T-cell (primary cell): ENCODE measurements around the gene ST6GAL1. TPM values are rescaled to one million over a fixed set of nuclear protein-coding genes. Genes with fewer than 3 reads are reported as not detected.

Experiments used
- ATAC-seq, 4 experiments: fragments of 200-7000 bp in 3 of 4; fragments of 150-1000 bp in 1 of 4; cut with Tn5 transposase; replicated peaks in 1 of 4; 1 replicate in 3 of 4; 2 replicates in 1 of 4; pipeline ENCODE4 v1.10.0; 2021; ENCODE audit warnings: moderate library complexity in 3 of 4, mild to moderate bottlenecking in 2 of 4, moderate number of reproducible peaks in 1 of 4
- CTCF ChIA-PET, 2 donors: fragments of 300-600 bp; sonication (Branson Sonifier 250); formaldehyde crosslinking; loops; one replicate each; lab custom pipeline; 2022; ENCODE audit warnings: antibody characterized with exemption in 2 of 2; lab: Charles Lee
- POLR2A ChIA-PET, 2 donors: fragments of 300-600 bp; sonication (Branson Sonifier 250); formaldehyde crosslinking; loops; one replicate each; lab custom pipeline; 2022; ENCODE audit warnings: antibody characterized with exemption in 2 of 2; lab: Charles Lee
- DNase-seq, 35 experiments: peaks; one replicate each; pipeline versions ENCODE4 v3.0.0 to v3.0.0-alpha.2; 2013 to 2023
- H3K27ac ChIP-seq: one replicate; pipeline ENCODE4 v1.5.1; 2013; ENCODE audit warnings: low read length
- H3K27me3 ChIP-seq, 2 experiments: replicated peaks in 1 of 2; 1 replicate in 1 of 2; 2 replicates in 1 of 2; pipeline versions ENCODE4 v1.6.1 to v1.7.0; 2013; ENCODE audit warnings: low read length in 1 of 2, mixed read lengths in 1 of 2; ENCODE audit not compliant: control insufficient read depth in 2 of 2, insufficient read depth in 2 of 2; ENCODE audit errors: extremely low read depth in 1 of 2
- H3K36me3 ChIP-seq, 2 donors: 1 replicate in 1 of 2; 2 replicates in 1 of 2; pipeline versions ENCODE4 v1.6.1 to v1.7.0; 2013; ENCODE audit warnings: low read length in 1 of 2; ENCODE audit not compliant: control insufficient read depth in 2 of 2, insufficient read depth in 1 of 2; ENCODE audit errors: extremely low read depth in 1 of 2
- H3K4me1 ChIP-seq, 2 experiments: 1 replicate in 1 of 2; 2 replicates in 1 of 2; pipeline versions ENCODE4 v1.6.1 to v1.7.0; 2013; ENCODE audit warnings: low read length in 2 of 2, mixed read lengths in 1 of 2; ENCODE audit not compliant: insufficient read depth in 2 of 2, control insufficient read depth in 1 of 2; ENCODE audit errors: extremely low read depth in 1 of 2
- H3K4me3 ChIP-seq, 2 donors: 1 replicate in 1 of 2; 2 replicates in 1 of 2; pipeline versions ENCODE4 v1.5.1 to v1.7.0; 2013; ENCODE audit warnings: mild to moderate bottlenecking in 2 of 2, low read length in 1 of 2, moderate library complexity in 1 of 2; ENCODE audit not compliant: control insufficient read depth in 1 of 2; ENCODE audit errors: extremely low read depth in 1 of 2
- H3K9me3 ChIP-seq: 2 replicates; pipeline ENCODE4 v1.7.0; 2013
- H3K27ac Mint-ChIP-seq, 2 donors: one replicate each; pipeline ENCODE4 v1.8.0; 2020 to 2021; ENCODE audit warnings: mild to moderate bottlenecking in 2 of 2, mixed read lengths in 2 of 2
- H3K27me3 Mint-ChIP-seq, 2 donors: one replicate each; pipeline ENCODE4 v1.8.0; 2021 to 2022; ENCODE audit warnings: mixed read lengths in 2 of 2
- H3K36me3 Mint-ChIP-seq: one replicate; pipeline ENCODE4 v1.8.0; 2021; ENCODE audit warnings: mixed read lengths
- H3K4me1 Mint-ChIP-seq, 3 donors: one replicate each; pipeline ENCODE4 v1.8.0; 2020 to 2022; ENCODE audit warnings: mixed read lengths in 3 of 3, mild to moderate bottlenecking in 1 of 3
- H3K4me3 Mint-ChIP-seq, 3 donors: one replicate each; pipeline ENCODE4 v1.8.0; 2020 to 2022; ENCODE audit warnings: mild to moderate bottlenecking in 3 of 3, mixed read lengths in 3 of 3, moderate library complexity in 3 of 3
- H3K9me3 Mint-ChIP-seq, 3 donors: one replicate each; pipeline ENCODE4 v1.8.0; 2020 to 2022; ENCODE audit warnings: mixed read lengths in 3 of 3
- WGBS: methylation state at CpG from one replicate; pipeline ENCODE4 v1.1.5; 2013; ENCODE audit warnings: missing lambda C conversion rate; ENCODE audit not compliant: insufficient coverage; 5-methylcytosine and 5-hydroxymethylcytosine counted together
- total RNA-seq, 35 experiments: library from RNA in 6 of 35; stranded (reverse) in 6 of 35; fragments of 120-200 nt in 1 of 35; gene quantifications; one replicate each; pipeline versions ENCODE4 v1.2.1 to v1.2.4 and lab custom pipeline; 2013 to 2026

Gene ST6GAL1
- total RNA-seq, 5 donors from 2014 or later (not counting 1 experiment from before 2014, with no cell fraction given), result 148 to 237 (median 212) TPM

- DNase-seq (no peak), ATAC-seq (no peak)
- no peaks in the 10 kb centered on the region for H3K9me3 ChIP-seq
- Mint-ChIP-seq H3K9me3 (no peaks in the 10 kb centered on the region), H3K27ac (no peak overlapping the region), H3K36me3 (peaks cover 29% of the 10 kb centered on the region), H3K4me1 (peaks cover 61 to 65% (median 64%) of the 10 kb centered on the region in 3 donors), H3K4me3 (no peak overlapping the region), H3K27me3 (no peaks in the 10 kb centered on the region)
- H3K27ac ChIP-seq, result no peak overlapping the region
- CTCF ChIA-PET, result interaction anchor here in 1 of 2 donors (0.6 kb wide), 1 partner anchor 84 kb away, joined by 3 read pairs; no protein-coding TSS in a partner anchor
- no CpG with 5 or more reads among the region's 6 CpGs for WGBS
- H3K4me3 ChIP-seq, result no peak overlapping the region
- peaks cover 7 to 43% of the 10 kb centered on the region in 2 experiments for H3K4me1 ChIP-seq
- H3K36me3 ChIP-seq, result peaks cover 8 to 43% of the 10 kb centered on the region in 2 donors
- no peaks in the 10 kb centered on the region for H3K27me3 ChIP-seq
- POLR2A ChIA-PET, result no interaction called here
Measured at GRCh38 chr3:186935133-186935532, 4.8 kb downstream of the ST6GAL1 start.

- 100% methylated on average over 2 of the region's 10 CpGs for WGBS
- Mint-ChIP-seq H3K4me1 (peaks cover 66 to 77% (median 76%) of the 10 kb centered on the region in 3 donors), H3K27me3 (no peaks in the 10 kb centered on the region), H3K36me3 (peaks cover 36% of the 10 kb centered on the region), H3K4me3 (peak overlapping the region in 1 of 3 donors; percentile 7), H3K27ac (peak overlapping the region; percentile 4 to 19), H3K9me3 (no peaks in the 10 kb centered on the region)
- Histone ChIP-seq H3K36me3 (peaks cover 8 to 51% of the 10 kb centered on the region in 2 donors), H3K4me1 (peaks cover 6 to 42% of the 10 kb centered on the region in 2 experiments), H3K27me3 (no peaks in the 10 kb centered on the region), H3K9me3 (no peaks in the 10 kb centered on the region), H3K4me3 (no peak overlapping the region), H3K27ac (no peak overlapping the region)
- CTCF ChIA-PET, result interaction anchor here in 1 of 2 donors (0.7 kb wide), 2 partner anchors 33 to 818 kb away, joined by 5 to 8 read pairs; no protein-coding TSS in a partner anchor
- DNase-seq (no peak), ATAC-seq (no peak)
- POLR2A ChIA-PET, result interaction anchor here (0.6 kb wide), 5 partner anchors 21 to 1729 kb away, joined by 3 to 6 read pairs (median 5); partner anchors contain the start of gene EIF4A2 (in 1 of the 2)
Measured at GRCh38 chr3:186937017-186937875, 6.9 kb downstream of the ST6GAL1 start.

GRCh38 chr3:186938716-186939115 is 8.4 kb downstream of the ST6GAL1 start:
- Mint-ChIP-seq H3K9me3 (no peaks in the 10 kb centered on the region), H3K27ac (peak overlapping the region in 1 of 2 donors; percentile 31), H3K36me3 (peaks cover 40% of the 10 kb centered on the region), H3K4me3 (no peak overlapping the region), H3K4me1 (peaks cover 52 to 69% (median 67%) of the 10 kb centered on the region in 3 donors), H3K27me3 (no peaks in the 10 kb centered on the region)
- no peak for DNase-seq
- H3K9me3 ChIP-seq, result no peaks in the 10 kb centered on the region
- H3K4me3 ChIP-seq, result no peak overlapping the region
- H3K27me3 ChIP-seq, result no peaks in the 10 kb centered on the region
- H3K4me1 ChIP-seq, result peaks cover 0 to 29% of the 10 kb centered on the region in 2 experiments
- ChIA-PET CTCF (interaction anchor here in 1 of 2 donors (0.9 kb wide), 1 partner anchor 201 kb away, joined by 3 read pairs; the partner anchor contains the start of gene RPL39L), POLR2A (interaction anchor here in 1 of 2 donors (0.7 kb wide), 1 partner anchor 559 kb away, joined by 3 read pairs; no protein-coding TSS in a partner anchor)
- no peak for ATAC-seq
- H3K36me3 ChIP-seq, result peaks cover 4 to 54% of the 10 kb centered on the region in 2 donors
- H3K27ac ChIP-seq, result no peak overlapping the region
- WGBS, result 100% methylated on average over 3 of the region's 6 CpGs

GRCh38 chr3:186939536-186939935 is 9.2 kb downstream of the ST6GAL1 start:
- ATAC-seq, result no peak
- Histone ChIP-seq H3K27ac (no peak overlapping the region), H3K9me3 (no peaks in the 10 kb centered on the region), H3K36me3 (peaks cover 4 to 55% of the 10 kb centered on the region in 2 donors), H3K4me1 (peaks cover 0 to 23% of the 10 kb centered on the region in 2 experiments), H3K27me3 (no peaks in the 10 kb centered on the region), H3K4me3 (no peak overlapping the region)
- Mint-ChIP-seq H3K36me3 (peaks cover 45% of the 10 kb centered on the region), H3K4me3 (no peak overlapping the region), H3K9me3 (no peaks in the 10 kb centered on the region), H3K4me1 (peaks cover 47 to 70% (median 70%) of the 10 kb centered on the region in 3 donors), H3K27ac (no peak overlapping the region), H3K27me3 (no peaks in the 10 kb centered on the region)
- ChIA-PET CTCF (interaction anchor here in 1 of 2 donors (0.8 kb wide), 1 partner anchor 1036 kb away, joined by 3 read pairs; no protein-coding TSS in a partner anchor), POLR2A (no interaction called here)
- DNase-seq, result no peak
- WGBS, result 90% methylated on average over 2 of the region's 5 CpGs

- Mint-ChIP-seq H3K4me1 (peaks cover 46 to 67% (median 64%) of the 10 kb centered on the region in 3 donors), H3K27ac (peak overlapping the region; percentile 2 to 59), H3K27me3 (no peaks in the 10 kb centered on the region), H3K4me3 (no peak overlapping the region), H3K9me3 (no peaks in the 10 kb centered on the region), H3K36me3 (peaks cover 45% of the 10 kb centered on the region)
- no peaks in the 10 kb centered on the region for H3K9me3 ChIP-seq
- ChIA-PET CTCF (interaction anchor here (0.6 kb wide), 5 partner anchors 10 to 400 kb away, joined by 3 to 8 read pairs (median 4); partner anchors contain the start of gene ST6GAL1 (in 1 of the 2)), POLR2A (interaction anchor here (0.6 kb wide), 4 partner anchors 53 to 371 kb away, joined by 4 to 5 read pairs (median 5); no protein-coding TSS in a partner anchor)
- no peak for ATAC-seq
- WGBS, result 58% methylated on average over 2 of the region's 4 CpGs
- no peak overlapping the region for H3K4me3 ChIP-seq
- peaks cover under 1 to 54% of the 10 kb centered on the region in 2 donors for H3K36me3 ChIP-seq
- DNase-seq, result no peak
- no peaks in the 10 kb centered on the region for H3K27me3 ChIP-seq
- H3K4me1 ChIP-seq, result peaks cover 0 to 23% of the 10 kb centered on the region in 2 experiments
- H3K27ac ChIP-seq, result no peak overlapping the region
Measured at GRCh38 chr3:186940967-186941366, 10.6 kb downstream of the ST6GAL1 start.

GRCh38 chr3:186942168-186942567 is 11.8 kb downstream of the ST6GAL1 start:
- WGBS, result 100% methylated on average over 3 of the region's 4 CpGs
- ChIA-PET POLR2A (interaction anchor here in 1 of 2 donors (0.7 kb wide), 1 partner anchor 86 kb away, joined by 6 read pairs; no protein-coding TSS in a partner anchor), CTCF (interaction anchor here in 1 of 2 donors (0.6 kb wide), 1 partner anchor 33 kb away, joined by 3 read pairs; no protein-coding TSS in a partner anchor)
- Mint-ChIP-seq H3K4me3 (no peak overlapping the region), H3K4me1 (peaks cover 53 to 69% (median 66%) of the 10 kb centered on the region in 3 donors), H3K27ac (no peak overlapping the region), H3K27me3 (no peaks in the 10 kb centered on the region), H3K36me3 (peaks cover 52% of the 10 kb centered on the region), H3K9me3 (no peaks in the 10 kb centered on the region)
- no peak overlapping the region for H3K27ac ChIP-seq
- H3K27me3 ChIP-seq, result no peaks in the 10 kb centered on the region
- peaks cover 0 to 22% of the 10 kb centered on the region in 2 experiments for H3K4me1 ChIP-seq
- H3K36me3 ChIP-seq, result peaks cover 0 to 56% of the 10 kb centered on the region in 2 donors
- DNase-seq, result no peak
- no peak overlapping the region for H3K4me3 ChIP-seq
- no peaks in the 10 kb centered on the region for H3K9me3 ChIP-seq
- ATAC-seq, result no peak
